ENCODE results near the gene SLC39A11. TPM values are rescaled to one million over a fixed set of nuclear protein-coding genes. Genes with fewer than 3 reads are reported as not detected.

The SLC39A11 gene
- polyA plus RNA-seq, 1 donor from 2014 or later = 8.0 TPM

- Histone ChIP-seq H3K36me3 (ENCODE audit: insufficient read depth, low read length) (no peaks in the 10 kb centered on the region), H3K27ac (ENCODE audit: low read length) (no peak overlapping the region), H3K79me2 (replicated peaks; ENCODE audit: insufficient read depth, low read length) (no peaks in the 10 kb centered on the region), H3K9ac (ENCODE audit: low read length) (no peak overlapping the region), H3K27me3 (ENCODE audit: insufficient read depth, low read depth, low read length) (no peaks in the 10 kb centered on the region), H4K20me1 (ENCODE audit: insufficient read depth) (no peaks in the 10 kb centered on the region), H2AFZ (ENCODE audit: low read depth, low read length) (no peak overlapping the region), H3F3A (ENCODE audit: insufficient read depth, low read length, poor library complexity, severe bottlenecking) (no peaks in the 10 kb centered on the region), H3K4me3 (ENCODE audit: low read length) (no peak overlapping the region), H3K4me2 (ENCODE audit: low read length) (no peak overlapping the region), H3K9me3 (ENCODE audit: low read length) (no peaks in the 10 kb centered on the region), H3K9me2 (ENCODE audit: insufficient read depth, low read length) (no peaks in the 10 kb centered on the region)
- TF ChIP-seq SMC3 (conservative IDR thresholded peaks at IDR 0.05; ENCODE audit: poor library complexity) (no peak), MXI1 (conservative IDR thresholded peaks at IDR 0.05; ENCODE audit: poor library complexity, severe bottlenecking) (no peak), EP300 (conservative IDR thresholded peaks at IDR 0.05; ENCODE audit: poor library complexity, severe bottlenecking) (no peak), RAD21 (conservative IDR thresholded peaks at IDR 0.05) (no peak), TAF1 (IDR thresholded peaks at IDR 0.05; ENCODE audit: low read depth) (no peak), EZH2 (IDR thresholded peaks at IDR 0.05; ENCODE audit: borderline replicate concordance, insufficient read depth, low read length, poor library complexity, severe bottlenecking) (no peak), POLR2AphosphoS5 (IDR thresholded peaks at IDR 0.05) (no peak)
- TF ChIP-seq, protein P1, sequence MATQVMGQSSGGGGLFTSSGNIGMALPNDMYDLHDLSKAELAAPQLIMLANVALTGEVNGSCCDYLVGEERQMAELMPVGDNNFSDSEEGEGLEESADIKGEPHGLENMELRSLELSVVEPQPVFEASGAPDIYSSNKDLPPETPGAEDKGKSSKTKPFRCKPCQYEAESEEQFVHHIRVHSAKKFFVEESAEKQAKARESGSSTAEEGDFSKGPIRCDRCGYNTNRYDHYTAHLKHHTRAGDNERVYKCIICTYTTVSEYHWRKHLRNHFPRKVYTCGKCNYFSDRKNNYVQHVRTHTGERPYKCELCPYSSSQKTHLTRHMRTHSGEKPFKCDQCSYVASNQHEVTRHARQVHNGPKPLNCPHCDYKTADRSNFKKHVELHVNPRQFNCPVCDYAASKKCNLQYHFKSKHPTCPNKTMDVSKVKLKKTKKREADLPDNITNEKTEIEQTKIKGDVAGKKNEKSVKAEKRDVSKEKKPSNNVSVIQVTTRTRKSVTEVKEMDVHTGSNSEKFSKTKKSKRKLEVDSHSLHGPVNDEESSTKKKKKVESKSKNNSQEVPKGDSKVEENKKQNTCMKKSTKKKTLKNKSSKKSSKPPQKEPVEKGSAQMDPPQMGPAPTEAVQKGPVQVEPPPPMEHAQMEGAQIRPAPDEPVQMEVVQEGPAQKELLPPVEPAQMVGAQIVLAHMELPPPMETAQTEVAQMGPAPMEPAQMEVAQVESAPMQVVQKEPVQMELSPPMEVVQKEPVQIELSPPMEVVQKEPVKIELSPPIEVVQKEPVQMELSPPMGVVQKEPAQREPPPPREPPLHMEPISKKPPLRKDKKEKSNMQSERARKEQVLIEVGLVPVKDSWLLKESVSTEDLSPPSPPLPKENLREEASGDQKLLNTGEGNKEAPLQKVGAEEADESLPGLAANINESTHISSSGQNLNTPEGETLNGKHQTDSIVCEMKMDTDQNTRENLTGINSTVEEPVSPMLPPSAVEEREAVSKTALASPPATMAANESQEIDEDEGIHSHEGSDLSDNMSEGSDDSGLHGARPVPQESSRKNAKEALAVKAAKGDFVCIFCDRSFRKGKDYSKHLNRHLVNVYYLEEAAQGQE (IDR thresholded peaks at IDR 0.05; ENCODE audit: borderline replicate concordance) = no peak
- TF ChIP-seq, protein P2, sequence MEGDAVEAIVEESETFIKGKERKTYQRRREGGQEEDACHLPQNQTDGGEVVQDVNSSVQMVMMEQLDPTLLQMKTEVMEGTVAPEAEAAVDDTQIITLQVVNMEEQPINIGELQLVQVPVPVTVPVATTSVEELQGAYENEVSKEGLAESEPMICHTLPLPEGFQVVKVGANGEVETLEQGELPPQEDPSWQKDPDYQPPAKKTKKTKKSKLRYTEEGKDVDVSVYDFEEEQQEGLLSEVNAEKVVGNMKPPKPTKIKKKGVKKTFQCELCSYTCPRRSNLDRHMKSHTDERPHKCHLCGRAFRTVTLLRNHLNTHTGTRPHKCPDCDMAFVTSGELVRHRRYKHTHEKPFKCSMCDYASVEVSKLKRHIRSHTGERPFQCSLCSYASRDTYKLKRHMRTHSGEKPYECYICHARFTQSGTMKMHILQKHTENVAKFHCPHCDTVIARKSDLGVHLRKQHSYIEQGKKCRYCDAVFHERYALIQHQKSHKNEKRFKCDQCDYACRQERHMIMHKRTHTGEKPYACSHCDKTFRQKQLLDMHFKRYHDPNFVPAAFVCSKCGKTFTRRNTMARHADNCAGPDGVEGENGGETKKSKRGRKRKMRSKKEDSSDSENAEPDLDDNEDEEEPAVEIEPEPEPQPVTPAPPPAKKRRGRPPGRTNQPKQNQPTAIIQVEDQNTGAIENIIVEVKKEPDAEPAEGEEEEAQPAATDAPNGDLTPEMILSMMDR (IDR thresholded peaks at IDR 0.05; ENCODE audit: poor library complexity, severe bottlenecking) = no peak
Observed at GRCh38 chr17:72947475-72947874, 145.0 kb downstream of the SLC39A11 start.

DNA sequence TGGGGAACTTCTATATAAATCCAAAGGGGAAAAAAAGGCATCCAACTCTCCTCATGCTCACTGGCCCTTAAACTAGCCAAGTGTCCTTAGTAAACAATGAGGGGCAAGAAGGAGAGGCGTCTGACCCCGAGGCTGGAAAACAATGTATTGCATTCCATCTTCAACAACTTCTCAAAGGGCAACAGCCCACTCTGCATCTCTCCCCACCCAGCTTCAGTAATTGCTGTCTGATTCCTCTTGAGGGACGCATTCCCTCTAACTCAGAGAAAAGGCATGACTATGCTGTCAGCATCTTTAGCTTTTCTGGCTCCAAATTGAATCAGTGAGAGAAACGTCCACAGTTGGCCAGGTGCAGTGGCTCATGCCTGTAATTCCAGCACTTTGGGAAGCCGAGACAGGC, 145.8 kb downstream of the SLC39A11 start:
- Histone ChIP-seq H3K27ac (ENCODE audit: low read length) (no peak overlapping the region), H3K79me2 (replicated peaks; ENCODE audit: insufficient read depth, low read length) (no peaks in the 10 kb centered on the region), H3K4me3 (ENCODE audit: low read length) (no peak overlapping the region), H3K4me2 (ENCODE audit: low read length) (no peak overlapping the region), H3F3A (ENCODE audit: insufficient read depth, low read length, poor library complexity, severe bottlenecking) (no peaks in the 10 kb centered on the region), H3K9me2 (ENCODE audit: insufficient read depth, low read length) (no peaks in the 10 kb centered on the region), H3K27me3 (ENCODE audit: insufficient read depth, low read depth, low read length) (no peaks in the 10 kb centered on the region), H3K9ac (ENCODE audit: low read length) (no peak overlapping the region), H4K20me1 (ENCODE audit: insufficient read depth) (no peaks in the 10 kb centered on the region), H3K9me3 (ENCODE audit: low read length) (no peaks in the 10 kb centered on the region), H2AFZ (ENCODE audit: low read depth, low read length) (no peak overlapping the region), H3K36me3 (ENCODE audit: insufficient read depth, low read length) (no peaks in the 10 kb centered on the region)
- TF ChIP-seq MXI1 (conservative IDR thresholded peaks at IDR 0.05; ENCODE audit: poor library complexity, severe bottlenecking) (no peak), EZH2 (IDR thresholded peaks at IDR 0.05; ENCODE audit: borderline replicate concordance, insufficient read depth, low read length, poor library complexity, severe bottlenecking) (no peak), POLR2AphosphoS5 (IDR thresholded peaks at IDR 0.05) (no peak), RAD21 (conservative IDR thresholded peaks at IDR 0.05) (no peak), SMC3 (conservative IDR thresholded peaks at IDR 0.05; ENCODE audit: poor library complexity) (no peak), EP300 (conservative IDR thresholded peaks at IDR 0.05; ENCODE audit: poor library complexity, severe bottlenecking) (no peak), TAF1 (IDR thresholded peaks at IDR 0.05; ENCODE audit: low read depth) (no peak)
- TF ChIP-seq, protein P1 (IDR thresholded peaks at IDR 0.05; ENCODE audit: borderline replicate concordance) = no peak
- TF ChIP-seq, protein P2 (IDR thresholded peaks at IDR 0.05; ENCODE audit: poor library complexity, severe bottlenecking) = no peak
